Adipocyte (in vitro differentiated cells): Measurements from ENCODE around the gene OR51B2.
"Not testable (repeated sequence)": the region's sequence is repeated elsewhere in the genome, so short reads cannot be mapped to it uniquely, and the experiment has no call there.

ENCODE experiments used
- DNase-seq: peaks from one replicate; pipeline ENCODE4 v3.0.0-alpha.2; 2015; ENCODE audit warnings: low read depth
- H3K27me3 ChIP-seq: replicated peaks from 2 replicates; pipeline ENCODE4 v1.7.0; 2013; ENCODE audit warnings: mild to moderate bottlenecking, low read length, moderate library complexity; ENCODE audit not compliant: control insufficient read depth, insufficient read depth
- H3K36me3 ChIP-seq: 2 replicates; pipeline ENCODE4 v1.7.0; 2013; ENCODE audit warnings: low read length, mild to moderate bottlenecking, moderate library complexity; ENCODE audit not compliant: control insufficient read depth, insufficient read depth, severe bottlenecking
- H3K4me1 ChIP-seq: 2 replicates; pipeline ENCODE4 v1.7.0; 2013; ENCODE audit warnings: mild to moderate bottlenecking, low read length, moderate library complexity; ENCODE audit not compliant: control insufficient read depth, insufficient read depth
- H3K4me3 ChIP-seq: 2 replicates; pipeline ENCODE4 v1.7.0; 2013; ENCODE audit warnings: mild to moderate bottlenecking, low read length, moderate library complexity
- H3K9ac ChIP-seq: 2 replicates; pipeline ENCODE4 v1.7.0; 2013; ENCODE audit warnings: mild to moderate bottlenecking, low read length, moderate library complexity
- H3K9me3 ChIP-seq: 2 replicates; pipeline ENCODE4 v1.7.0; 2013; ENCODE audit warnings: mild to moderate bottlenecking, low read length, moderate library complexity; ENCODE audit not compliant: control insufficient read depth

Gene OR51B2

GRCh38 chr11:5349550-5349949, 25.5 kb upstream of the OR51B2 start:
- DNase-seq = no peak
- no peaks in the 10 kb centered on the region for H3K36me3 ChIP-seq

GRCh38 chr11:5348551-5349194, 24.6 kb upstream of the OR51B2 start:
- Histone ChIP-seq H3K9ac (no peak overlapping the region), H3K36me3 (no peaks in the 10 kb centered on the region), H3K9me3 (no peaks in the 10 kb centered on the region), H3K4me1 (no peaks in the 10 kb centered on the region), H3K27me3 (no peaks in the 10 kb centered on the region), H3K4me3 (no peak overlapping the region)
- DNase-seq = no peak

More at GRCh38 chr11:5349550-5349949, 25.5 kb upstream of the OR51B2 start:
- Histone ChIP-seq H3K27me3 (no peaks in the 10 kb centered on the region), H3K4me3 (no peak overlapping the region), H3K9me3 (no peaks in the 10 kb centered on the region), H3K4me1 (no peaks in the 10 kb centered on the region), H3K9ac (no peak overlapping the region)

- Histone ChIP-seq H3K9ac (no peak overlapping the region), H3K4me1 (no peaks in the 10 kb centered on the region), H3K27me3 (no peaks in the 10 kb centered on the region), H3K4me3 (no peak overlapping the region), H3K9me3 (no peaks in the 10 kb centered on the region), H3K36me3 (no peaks in the 10 kb centered on the region)
- no peak for DNase-seq
These were observed 21.7 kb upstream of the OR51B2 start for GRCh38 chr11:5345831-5346230.

DNA sequence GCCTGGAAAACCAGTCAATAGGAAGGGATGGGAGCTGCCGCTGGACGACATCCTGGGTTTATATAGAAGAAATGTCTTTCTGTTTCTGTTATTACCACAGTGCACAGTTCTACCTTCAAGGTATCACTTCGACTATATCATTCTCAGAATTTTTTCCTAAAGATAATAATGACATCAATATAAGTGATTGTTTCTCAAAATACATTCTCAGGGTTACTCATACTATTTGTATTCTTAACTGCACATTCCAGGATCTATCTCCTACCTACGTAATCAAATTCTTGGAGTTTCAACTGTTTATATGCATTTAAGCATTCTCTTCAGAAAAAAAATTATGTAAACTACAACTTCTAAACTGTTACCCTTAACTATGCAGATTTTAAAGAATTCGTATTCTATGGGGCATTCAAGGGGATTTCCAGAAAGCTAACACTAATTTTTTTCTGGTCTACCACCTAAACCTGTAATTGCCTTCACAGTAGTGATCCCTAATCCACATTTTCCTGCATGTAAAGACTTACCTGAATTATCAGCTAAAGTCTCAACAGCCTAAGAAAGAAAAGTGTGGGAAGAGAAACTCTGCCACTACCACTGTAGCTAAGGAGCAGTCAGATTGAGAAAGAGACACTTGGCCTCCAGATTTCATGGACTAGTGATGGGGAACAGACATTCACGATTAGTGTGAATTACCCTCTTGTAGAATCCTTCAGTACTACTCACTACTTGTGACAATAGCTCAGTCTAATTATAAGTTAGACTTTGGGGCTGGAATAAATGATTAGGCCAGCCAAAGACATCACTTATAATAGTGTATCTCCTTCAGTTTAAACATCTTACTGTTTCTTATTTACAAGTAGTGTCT, 19.6 kb upstream of the OR51B2 start, which contains the start of gene OR51B5:
OR51B5 (minus strand) TSS at position 51 of the 862 bp plus-strand sequence; CDS start at position 51, 0 bp downstream.
- Histone ChIP-seq H3K36me3 (no peaks in the 10 kb centered on the region), H3K4me1 (no peaks in the 10 kb centered on the region), H3K9me3 (no peaks in the 10 kb centered on the region), H3K27me3 (no peaks in the 10 kb centered on the region), H3K4me3 (no peak within 1 kb of the TSS), H3K9ac (no peak within 1 kb of the TSS)
- DNase-seq = no peak

DNA sequence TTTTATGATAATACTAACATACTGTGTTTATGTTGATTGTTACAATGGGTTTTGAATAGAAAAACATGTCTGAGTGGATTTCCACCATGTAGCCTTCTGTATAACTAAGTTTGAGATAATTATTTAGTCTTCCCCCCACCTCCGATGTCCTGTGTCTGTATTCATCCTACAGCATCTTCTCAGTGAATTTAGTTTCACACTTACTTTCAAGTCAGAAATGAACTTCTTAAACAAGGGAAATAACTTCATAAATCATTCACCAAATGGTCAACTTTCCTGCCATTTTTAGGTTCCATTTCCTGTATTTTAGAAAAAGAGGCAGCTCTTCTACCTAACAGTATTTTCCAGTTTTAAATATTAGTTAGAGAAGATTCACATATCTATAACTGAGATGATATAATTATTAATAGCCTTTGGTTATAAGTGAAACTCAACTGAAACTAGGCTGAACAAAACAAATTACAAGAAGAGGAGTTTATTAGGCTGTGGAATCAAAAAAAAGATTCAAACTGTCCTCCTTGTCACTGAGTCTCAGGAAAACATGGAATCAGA, 15.8 kb upstream of the OR51B2 start:
- H3K4me1 ChIP-seq = no peaks in the 10 kb centered on the region
- no peaks in the 10 kb centered on the region for H3K9me3 ChIP-seq
- no peak for DNase-seq
- no peaks in the 10 kb centered on the region for H3K36me3 ChIP-seq
- no peak overlapping the region for H3K9ac ChIP-seq
- no peaks in the 10 kb centered on the region for H3K27me3 ChIP-seq
- H3K4me3 ChIP-seq = no peak overlapping the region

DNA sequence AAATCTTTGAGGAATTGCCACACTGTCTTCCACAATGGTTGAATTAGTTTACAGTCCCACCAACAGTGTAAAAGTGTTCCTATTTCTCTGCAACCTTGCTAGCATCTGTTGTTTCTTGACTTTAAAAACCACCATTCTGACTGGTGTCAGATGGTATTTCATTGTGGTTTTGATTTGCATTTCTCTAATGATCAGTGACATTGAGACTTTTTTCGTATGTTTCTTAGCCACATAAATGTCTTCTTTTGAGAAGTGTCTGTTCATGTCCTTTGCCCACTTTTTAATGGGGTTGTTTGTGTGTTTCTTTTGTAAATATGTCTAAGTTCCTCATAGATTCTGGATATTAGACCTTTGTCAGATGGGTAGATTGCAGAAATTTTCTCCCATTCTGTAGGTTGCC, 13.2 kb upstream of the OR51B2 start:
- not testable (repeated sequence) for H3K36me3 ChIP-seq, H3K27me3 ChIP-seq, H3K9ac ChIP-seq, H3K9me3 ChIP-seq, H3K4me3 ChIP-seq, H3K4me1 ChIP-seq, DNase-seq

DNA sequence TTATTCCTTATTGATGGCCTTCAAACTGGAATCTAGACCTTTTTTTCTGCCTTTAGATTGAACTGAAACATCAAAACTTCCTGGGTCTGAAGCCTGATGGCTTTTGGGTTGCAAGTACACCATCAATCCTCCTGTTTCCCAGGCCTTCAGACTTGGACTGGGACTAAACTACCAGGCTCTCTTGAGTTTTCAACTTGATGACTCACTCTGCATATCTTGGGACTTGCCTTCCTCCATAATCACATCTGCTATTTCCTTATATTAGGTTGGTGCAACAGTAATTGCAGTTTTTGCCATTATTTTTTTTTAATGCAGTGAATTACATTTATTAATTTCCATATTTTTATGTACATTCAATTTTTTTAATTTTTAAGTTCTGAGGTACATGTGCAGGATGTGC, 12.2 kb upstream of the OR51B2 start:
- no peaks in the 10 kb centered on the region for H3K9me3 ChIP-seq

GRCh38 chr11:5335170-5335569, 11.1 kb upstream of the OR51B2 start:
- Histone ChIP-seq H3K36me3 (no peaks in the 10 kb centered on the region), H3K27me3 (no peaks in the 10 kb centered on the region), H3K9ac (no peak overlapping the region), H3K4me3 (no peak overlapping the region), H3K9me3 (no peaks in the 10 kb centered on the region), H3K4me1 (no peaks in the 10 kb centered on the region)
- DNase-seq = no peak

More for the DNA sequence above, 12.2 kb upstream of the OR51B2 start:
- DNase-seq = no peak
- H3K36me3 ChIP-seq = no peaks in the 10 kb centered on the region
- H3K4me1 ChIP-seq = no peaks in the 10 kb centered on the region
- H3K4me3 ChIP-seq = no peak overlapping the region
- H3K9ac ChIP-seq = no peak overlapping the region
- no peaks in the 10 kb centered on the region for H3K27me3 ChIP-seq

DNA sequence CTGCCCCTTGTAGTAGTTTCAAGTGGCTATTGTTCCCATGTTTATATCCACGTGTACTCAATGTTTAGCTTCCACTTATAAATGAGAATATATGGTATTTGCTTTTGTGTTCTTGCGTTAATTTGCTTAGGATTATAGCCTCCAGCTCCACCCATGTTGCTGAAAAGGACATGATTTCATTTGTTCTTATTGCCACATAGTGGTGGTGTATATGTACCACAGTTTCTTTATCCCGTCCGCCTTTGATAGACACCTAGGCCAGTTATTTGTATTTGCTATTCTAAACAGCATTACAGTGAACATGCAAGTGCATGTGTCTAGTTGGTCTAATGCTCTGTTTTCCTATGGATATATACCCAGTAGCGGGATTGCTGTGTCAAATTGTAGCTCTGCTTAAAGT, 6.8 kb downstream of the OR51B2 start:
- Histone ChIP-seq H3K4me3 (no peak overlapping the region), H3K36me3 (no peaks in the 10 kb centered on the region), H3K9me3 (no peaks in the 10 kb centered on the region), H3K9ac (no peak overlapping the region), H3K27me3 (no peaks in the 10 kb centered on the region), H3K4me1 (no peaks in the 10 kb centered on the region)
- DNase-seq = no peak

GRCh38 chr11:5313326-5314023, 10.6 kb downstream of the OR51B2 start:
- H3K4me1 ChIP-seq, H3K9ac ChIP-seq, H3K36me3 ChIP-seq, H3K4me3 ChIP-seq, H3K27me3 ChIP-seq, H3K9me3 ChIP-seq, DNase-seq: not testable (repeated sequence)

DNA sequence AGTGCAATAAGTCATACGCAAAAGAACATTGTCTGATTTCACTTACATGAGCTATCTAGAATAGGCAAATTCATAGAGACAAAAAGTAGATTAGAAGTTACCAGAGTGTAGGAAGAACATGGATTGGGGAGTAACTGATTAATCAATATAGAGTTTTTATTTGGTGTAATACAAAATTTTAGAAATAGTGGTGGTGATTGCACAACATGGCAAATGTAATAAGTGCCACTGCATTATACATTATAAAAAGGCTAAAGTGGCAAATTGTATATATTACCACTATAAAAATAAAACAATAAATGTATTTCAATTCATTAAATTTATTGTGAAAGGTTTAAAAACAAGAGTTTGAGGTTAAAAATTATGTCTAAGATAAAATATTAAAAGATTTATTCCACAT, 13.7 kb downstream of the OR51B2 start:
- Histone ChIP-seq H3K27me3 (no peaks in the 10 kb centered on the region), H3K9ac (no peak overlapping the region), H3K4me3 (no peak overlapping the region), H3K4me1 (peaks cover 3% of the 10 kb centered on the region), H3K9me3 (no peaks in the 10 kb centered on the region), H3K36me3 (no peaks in the 10 kb centered on the region)
- no peak for DNase-seq
